ENCODE results near the gene ELMO1. TPM values are rescaled to one million over a fixed set of nuclear protein-coding genes. Genes with fewer than 3 reads are reported as not detected.
A peak's percentile ranks its signal among the peaks of the same experiment; 100 is the strongest.

The ELMO1 gene
- total RNA-seq, 1 experiment from 2014 or later, result 7.8 TPM

DNA sequence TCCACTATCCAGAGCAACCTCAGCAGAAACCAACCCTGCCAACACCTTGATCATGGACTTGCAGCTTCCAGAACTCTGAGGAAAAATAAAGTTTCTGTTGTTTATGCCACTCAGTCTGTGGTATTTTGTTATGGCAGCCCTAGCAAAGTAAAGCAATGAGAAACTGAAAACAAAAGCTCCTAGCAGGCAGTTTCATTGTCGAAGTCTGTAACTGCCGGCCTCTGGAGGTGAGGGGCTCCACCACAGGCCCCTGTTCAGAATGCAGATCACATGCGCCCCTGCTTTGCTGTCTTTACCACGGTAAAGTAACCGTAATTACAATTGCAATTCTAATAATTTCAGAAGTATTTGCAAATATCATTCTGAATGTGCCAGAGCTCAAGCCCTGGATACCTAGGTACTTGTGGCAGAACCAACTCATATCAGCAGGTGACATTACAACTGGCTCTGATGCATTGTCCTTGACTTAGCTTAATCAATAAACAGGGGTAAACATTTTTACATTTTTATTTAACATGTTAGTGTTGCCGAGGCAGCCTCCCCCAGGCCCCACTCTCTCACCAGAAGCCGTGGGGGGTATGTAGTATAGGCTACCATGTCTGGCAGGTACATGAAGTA, 193.2 kb downstream of the ELMO1 start:
- Histone ChIP-seq H4K91ac (ENCODE audit: insufficient read length, low read depth, low read length) (no peak overlapping the region), H2BK120ac (ENCODE audit: low read depth, low read length, poor library complexity, severe bottlenecking) (no peak overlapping the region), H3K9me3 (ENCODE audit: control insufficient read depth, low read depth, low read length) (no peaks in the 10 kb centered on the region), H2BK12ac (ENCODE audit: insufficient read length, low read depth, low read length) (no peak overlapping the region), H4K8ac (replicated peaks; ENCODE audit: insufficient read length, low read depth, low read length) (no peak overlapping the region), H2BK15ac (ENCODE audit: low read depth, low read length) (no peak overlapping the region), H3K23me2 (ENCODE audit: insufficient read length, low read depth, low read length, poor library complexity, severe bottlenecking) (no peaks in the 10 kb centered on the region), H3K27me3 (ENCODE audit: insufficient read depth, low read length) (no peaks in the 10 kb centered on the region), H3K56ac (ENCODE audit: insufficient read length, low read depth, low read length) (no peak overlapping the region), H3K79me1 (ENCODE audit: insufficient read depth, low read depth, low read length, poor library complexity, severe bottlenecking) (no peaks in the 10 kb centered on the region), H3K18ac (ENCODE audit: insufficient read length, low read depth, low read length) (no peak overlapping the region), H3K9ac (ENCODE audit: extremely low read depth, insufficient read length, low read length) (no peak overlapping the region), H2AFZ (ENCODE audit: low read length) (no peak overlapping the region), H2AK5ac (ENCODE audit: insufficient read length, low read length) (no peak overlapping the region), H2BK5ac (ENCODE audit: insufficient read length, low read length) (no peak overlapping the region), H3K4me2 (ENCODE audit: insufficient read depth, insufficient read length, low read length) (no peak overlapping the region), H3K4me1 (ENCODE audit: insufficient read depth, low read length) (peaks cover 3% of the 10 kb centered on the region; the same call in 1 of the 2 replicates), H4K20me1 (ENCODE audit: control insufficient read depth, insufficient read depth, insufficient read length) (no peaks in the 10 kb centered on the region), H3K14ac (ENCODE audit: insufficient read depth, low read length) (no peak overlapping the region), H2BK20ac (ENCODE audit: low read depth, low read length, poor library complexity, severe bottlenecking) (no peak overlapping the region), H3K23ac (ENCODE audit: insufficient read length, low read depth, low read length) (no peak overlapping the region), H4K5ac (ENCODE audit: insufficient read length, low read depth, low read length) (no peak overlapping the region), H3K79me2 (ENCODE audit: insufficient read depth, low read length) (no peaks in the 10 kb centered on the region; the same call in 1 of the 2 replicates), H3T11ph (ENCODE audit: low read length) (no peak overlapping the region), H3K4ac (ENCODE audit: low read depth, low read length) (no peak overlapping the region), H3K27ac (ENCODE audit: insufficient read length, low read depth, low read length) (no peak overlapping the region)
- no peak for TF ChIP-seq CTCF (conservative IDR thresholded peaks at IDR 0.05)
- H3K27ac Mint-ChIP-seq, result peak overlapping the region in 1 of 3 experiments; percentile 27; a peak in 1 of 7 replicates
- H3K4me3 Mint-ChIP-seq, result no peak overlapping the region
- H3K9me3 Mint-ChIP-seq, result peaks cover 5 to 13% of the 10 kb centered on the region in 2 experiments; a peak in 4 of 5 replicates
- peaks cover 31 to 32% of the 10 kb centered on the region in 2 experiments for H3K4me1 Mint-ChIP-seq
- WGBS (ENCODE audit: extremely low coverage, insufficient read length, low lambda C conversion rate), result no CpG with 5 or more reads among the region's 7 CpGs
- DNase-seq, result no peak
- no peaks in the 10 kb centered on the region for H3K27me3 Mint-ChIP-seq (ENCODE audit: low read depth)
- H3K36me3 Mint-ChIP-seq (ENCODE audit: insufficient read depth in 1 of 3, low read depth in 3 of 3), result peaks cover 4 to 18% (median 5%) of the 10 kb centered on the region in 3 experiments
